ENCODE results near the gene PCDHA7. TPM values are rescaled to one million over a fixed set of nuclear protein-coding genes. Genes with fewer than 3 reads are reported as not detected.
"Not testable (repeated sequence)": the region's sequence is repeated elsewhere in the genome, so short reads cannot be mapped to it uniquely, and the experiment has no call there.

The PCDHA7 gene, protein sequence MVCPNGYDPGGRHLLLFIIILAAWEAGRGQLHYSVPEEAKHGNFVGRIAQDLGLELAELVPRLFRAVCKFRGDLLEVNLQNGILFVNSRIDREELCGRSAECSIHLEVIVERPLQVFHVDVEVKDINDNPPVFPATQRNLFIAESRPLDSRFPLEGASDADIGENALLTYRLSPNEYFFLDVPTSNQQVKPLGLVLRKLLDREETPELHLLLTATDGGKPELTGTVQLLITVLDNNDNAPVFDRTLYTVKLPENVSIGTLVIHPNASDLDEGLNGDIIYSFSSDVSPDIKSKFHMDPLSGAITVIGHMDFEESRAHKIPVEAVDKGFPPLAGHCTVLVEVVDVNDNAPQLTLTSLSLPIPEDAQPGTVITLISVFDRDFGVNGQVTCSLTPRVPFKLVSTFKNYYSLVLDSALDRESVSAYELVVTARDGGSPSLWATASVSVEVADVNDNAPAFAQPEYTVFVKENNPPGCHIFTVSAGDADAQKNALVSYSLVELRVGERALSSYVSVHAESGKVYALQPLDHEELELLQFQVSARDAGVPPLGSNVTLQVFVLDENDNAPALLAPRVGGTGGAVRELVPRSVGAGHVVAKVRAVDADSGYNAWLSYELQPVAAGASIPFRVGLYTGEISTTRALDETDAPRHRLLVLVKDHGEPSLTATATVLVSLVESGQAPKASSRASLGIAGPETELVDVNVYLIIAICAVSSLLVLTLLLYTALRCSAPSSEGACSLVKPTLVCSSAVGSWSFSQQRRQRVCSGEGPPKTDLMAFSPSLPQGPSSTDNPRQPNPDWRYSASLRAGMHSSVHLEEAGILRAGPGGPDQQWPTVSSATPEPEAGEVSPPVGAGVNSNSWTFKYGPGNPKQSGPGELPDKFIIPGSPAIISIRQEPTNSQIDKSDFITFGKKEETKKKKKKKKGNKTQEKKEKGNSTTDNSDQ
- total RNA-seq, result 1 to 10 TPM in 2 of 4 donors, under 1 TPM in 2; 0.12 to 1.4 (median 0.86) TPM

DNA sequence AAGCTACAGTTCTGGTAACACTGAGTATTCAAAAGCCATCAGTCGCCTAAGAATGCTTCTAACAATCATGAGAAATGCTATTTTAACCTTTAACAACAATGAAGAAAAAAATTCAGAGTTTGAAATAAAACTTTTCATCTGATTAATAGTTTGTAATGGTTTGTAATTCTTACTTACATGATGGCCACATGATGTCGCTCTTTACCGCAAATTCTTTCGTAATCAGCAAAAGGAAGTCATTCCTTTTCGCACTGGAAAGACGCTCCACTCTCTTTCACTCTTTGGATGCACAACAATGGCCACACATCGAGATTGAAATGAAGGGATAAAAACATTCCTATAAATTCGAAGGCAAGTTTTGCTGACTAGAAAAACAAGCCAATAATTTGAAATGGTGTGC is at the start of gene PCDHA7:
TSS of gene PCDHA7 (plus strand) at position 277 of the 400 bp plus-strand sequence. CDS start at position 392, 115 bp downstream.
- no peak for ATAC-seq (ENCODE audit: low FRiP score)
- TF ChIP-seq, protein P1, sequence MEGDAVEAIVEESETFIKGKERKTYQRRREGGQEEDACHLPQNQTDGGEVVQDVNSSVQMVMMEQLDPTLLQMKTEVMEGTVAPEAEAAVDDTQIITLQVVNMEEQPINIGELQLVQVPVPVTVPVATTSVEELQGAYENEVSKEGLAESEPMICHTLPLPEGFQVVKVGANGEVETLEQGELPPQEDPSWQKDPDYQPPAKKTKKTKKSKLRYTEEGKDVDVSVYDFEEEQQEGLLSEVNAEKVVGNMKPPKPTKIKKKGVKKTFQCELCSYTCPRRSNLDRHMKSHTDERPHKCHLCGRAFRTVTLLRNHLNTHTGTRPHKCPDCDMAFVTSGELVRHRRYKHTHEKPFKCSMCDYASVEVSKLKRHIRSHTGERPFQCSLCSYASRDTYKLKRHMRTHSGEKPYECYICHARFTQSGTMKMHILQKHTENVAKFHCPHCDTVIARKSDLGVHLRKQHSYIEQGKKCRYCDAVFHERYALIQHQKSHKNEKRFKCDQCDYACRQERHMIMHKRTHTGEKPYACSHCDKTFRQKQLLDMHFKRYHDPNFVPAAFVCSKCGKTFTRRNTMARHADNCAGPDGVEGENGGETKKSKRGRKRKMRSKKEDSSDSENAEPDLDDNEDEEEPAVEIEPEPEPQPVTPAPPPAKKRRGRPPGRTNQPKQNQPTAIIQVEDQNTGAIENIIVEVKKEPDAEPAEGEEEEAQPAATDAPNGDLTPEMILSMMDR (IDR thresholded peaks at IDR 0.05), result no peak
- DNase-seq (ENCODE audit: low spot score), result no peak

- TF ChIP-seq, protein P1 (IDR thresholded peaks at IDR 0.05), result no peak
- ATAC-seq (ENCODE audit: low FRiP score) (no peak), DNase-seq (ENCODE audit: low spot score) (no peak)
Observed at GRCh38 chr5:140785905-140786686, 48.0 kb upstream of the PCDHA7 start, which contains the start of gene PCDHA1. TSS of gene PCDHA1 (plus strand) at chr5:140786140.

DNA sequence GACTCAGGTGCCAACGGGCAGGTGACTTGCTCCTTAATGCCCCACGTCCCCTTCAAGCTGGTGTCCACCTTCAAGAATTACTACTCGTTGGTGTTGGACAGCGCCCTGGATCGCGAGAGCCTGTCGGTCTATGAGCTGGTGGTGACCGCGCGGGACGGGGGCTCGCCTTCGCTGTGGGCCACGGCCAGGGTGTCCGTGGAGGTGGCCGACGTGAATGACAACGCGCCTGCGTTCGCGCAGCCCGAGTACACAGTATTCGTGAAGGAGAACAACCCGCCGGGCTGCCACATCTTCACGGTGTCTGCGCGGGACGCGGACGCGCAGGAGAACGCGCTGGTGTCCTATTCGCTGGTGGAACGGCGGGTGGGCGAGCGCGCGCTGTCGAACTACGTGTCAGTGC is 46.6 kb upstream of the PCDHA7 start:
- ATAC-seq (ENCODE audit: low FRiP score); DNase-seq (ENCODE audit: low spot score): not testable (repeated sequence)

DNA sequence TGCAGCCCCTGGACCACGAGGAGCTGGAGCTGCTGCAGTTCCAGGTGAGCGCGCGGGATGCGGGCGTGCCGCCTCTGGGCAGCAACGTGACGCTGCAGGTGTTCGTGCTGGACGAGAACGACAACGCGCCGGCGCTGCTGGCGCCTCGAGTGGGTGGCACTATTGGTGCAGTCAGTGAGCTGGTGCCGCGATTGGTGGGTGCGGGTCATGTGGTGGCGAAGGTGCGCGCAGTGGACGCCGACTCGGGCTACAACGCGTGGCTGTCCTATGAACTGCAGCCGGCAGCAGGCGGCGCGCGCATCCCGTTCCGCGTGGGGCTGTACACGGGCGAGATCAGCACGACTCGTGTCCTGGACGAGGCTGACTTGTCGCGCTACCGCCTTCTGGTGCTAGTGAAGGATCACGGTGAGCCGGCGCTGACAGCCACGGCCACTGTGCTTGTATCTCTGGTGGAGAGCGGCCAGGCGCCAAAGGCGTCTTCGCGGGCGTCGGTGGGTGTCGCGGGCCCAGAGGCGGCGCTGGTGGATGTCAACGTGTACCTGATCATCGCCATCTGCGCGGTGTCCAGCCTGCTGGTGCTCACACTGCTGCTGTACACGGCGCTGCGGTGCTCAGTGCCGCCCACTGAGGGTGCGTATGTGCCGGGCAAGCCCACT is 46.1 kb upstream of the PCDHA7 start:
- not testable (repeated sequence) for DNase-seq (ENCODE audit: low spot score); ATAC-seq (ENCODE audit: low FRiP score)

DNA sequence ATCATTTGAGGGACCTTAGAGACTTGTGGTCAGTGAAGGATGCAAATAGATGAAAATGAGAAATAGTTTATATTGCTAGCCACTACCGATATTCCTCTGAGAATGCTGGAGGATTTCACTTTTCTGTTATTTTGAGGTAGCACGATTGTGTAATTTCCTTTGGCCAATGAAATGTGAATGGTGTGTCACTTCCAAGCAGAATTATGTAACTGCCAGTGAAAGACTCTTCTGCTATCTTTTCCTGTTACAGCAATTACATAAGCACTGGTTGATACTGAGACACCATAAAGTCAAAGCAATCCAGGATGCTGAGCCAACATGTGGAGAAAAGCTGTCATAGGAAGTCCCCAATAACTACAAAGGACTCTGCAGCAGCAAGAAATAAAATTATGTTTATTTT is 43.0 kb upstream of the PCDHA7 start:
- ATAC-seq (ENCODE audit: low FRiP score) (no peak), DNase-seq (ENCODE audit: low spot score) (no peak)
- TF ChIP-seq, protein P1 (IDR thresholded peaks at IDR 0.05), result no peak

GRCh38 chr5:140794595-140795258 is 39.3 kb upstream of the PCDHA7 start, which contains the start of gene PCDHA2:
TSS of gene PCDHA2 (plus strand) at chr5:140794852.
- no peak for DNase-seq (ENCODE audit: low spot score)
- TF ChIP-seq, protein P1 (IDR thresholded peaks at IDR 0.05), result no peak
- ATAC-seq (ENCODE audit: low FRiP score), result no peak

DNA sequence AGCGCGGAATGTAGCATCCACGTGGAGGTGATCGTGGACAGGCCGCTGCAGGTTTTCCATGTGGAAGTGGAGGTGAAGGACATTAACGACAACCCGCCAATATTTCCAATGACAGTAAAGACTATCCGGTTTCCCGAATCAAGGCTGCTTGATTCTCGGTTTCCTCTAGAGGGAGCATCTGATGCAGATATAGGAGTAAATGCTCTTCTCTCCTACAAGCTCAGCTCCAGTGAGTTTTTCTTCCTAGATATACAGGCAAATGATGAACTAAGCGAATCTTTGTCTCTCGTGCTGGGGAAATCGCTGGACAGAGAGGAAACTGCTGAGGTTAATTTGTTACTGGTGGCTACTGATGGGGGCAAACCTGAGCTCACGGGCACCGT is 38.8 kb upstream of the PCDHA7 start:
- no peak for DNase-seq (ENCODE audit: low spot score)
- TF ChIP-seq, protein P1 (IDR thresholded peaks at IDR 0.05), result no peak
- no peak for ATAC-seq (ENCODE audit: low FRiP score)

GRCh38 chr5:140796072-140796717 is 37.9 kb upstream of the PCDHA7 start:
- not testable (repeated sequence) for DNase-seq (ENCODE audit: low spot score); ATAC-seq (ENCODE audit: low FRiP score)
